Amniotic epithelial cell (primary cell): Measurements from ENCODE around the gene APCDD1L.
"Not testable (repeated sequence)": the region's sequence is repeated elsewhere in the genome, so short reads cannot be mapped to it uniquely, and the experiment has no call there.

ENCODE experiments used
- DNase-seq: peaks from one replicate; pipeline ENCODE4 v3.0.0-alpha.2; 2010; ENCODE audit warnings: low read depth

Gene APCDD1L

DNA sequence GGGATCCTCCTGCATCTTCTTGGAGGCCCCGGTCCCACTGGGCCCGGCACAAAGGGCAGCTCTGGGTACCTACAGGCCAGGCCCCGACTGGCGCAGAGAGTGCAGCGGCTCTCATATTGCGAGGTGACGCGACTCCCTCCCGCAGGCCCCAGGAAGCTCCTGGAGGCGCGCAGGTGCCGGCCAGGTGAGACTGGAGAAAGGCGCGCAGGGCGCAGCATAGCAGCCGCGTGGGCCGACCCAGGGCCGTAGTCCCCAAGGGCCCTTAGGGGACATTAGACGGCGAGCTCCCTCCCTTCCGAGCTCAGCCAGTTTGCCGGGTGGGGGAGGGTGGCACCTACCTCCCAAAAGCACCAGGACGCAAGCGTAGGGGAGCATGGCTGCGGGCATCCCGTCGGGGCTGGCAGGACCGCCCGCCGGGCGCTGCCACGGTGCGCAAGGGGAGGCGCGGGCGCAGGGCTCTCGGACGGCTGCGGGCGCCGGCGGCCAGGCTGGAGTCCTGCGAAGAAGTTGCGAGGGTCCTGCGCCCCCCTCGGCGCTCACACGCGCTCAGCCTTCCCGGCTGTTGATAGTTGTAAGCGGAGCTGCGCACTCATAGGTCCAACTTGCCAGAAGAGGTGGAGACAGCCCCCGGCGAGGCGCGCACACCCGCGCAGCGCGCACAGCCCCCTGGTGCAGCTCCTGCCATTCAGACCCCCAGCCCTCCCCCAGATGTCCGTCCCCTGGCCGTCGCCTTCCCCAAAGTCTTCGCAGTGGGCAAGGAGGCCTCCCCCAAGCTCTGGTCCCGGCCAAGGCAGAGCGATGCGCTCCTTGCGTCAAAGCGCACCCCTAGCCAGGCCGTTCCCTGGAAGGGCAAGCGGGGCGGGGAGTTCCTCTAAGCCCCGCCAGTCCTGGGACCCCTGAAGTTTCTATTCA, 622 bp downstream of the APCDD1L start:
- peak; percentile 13 for DNase-seq

DNA sequence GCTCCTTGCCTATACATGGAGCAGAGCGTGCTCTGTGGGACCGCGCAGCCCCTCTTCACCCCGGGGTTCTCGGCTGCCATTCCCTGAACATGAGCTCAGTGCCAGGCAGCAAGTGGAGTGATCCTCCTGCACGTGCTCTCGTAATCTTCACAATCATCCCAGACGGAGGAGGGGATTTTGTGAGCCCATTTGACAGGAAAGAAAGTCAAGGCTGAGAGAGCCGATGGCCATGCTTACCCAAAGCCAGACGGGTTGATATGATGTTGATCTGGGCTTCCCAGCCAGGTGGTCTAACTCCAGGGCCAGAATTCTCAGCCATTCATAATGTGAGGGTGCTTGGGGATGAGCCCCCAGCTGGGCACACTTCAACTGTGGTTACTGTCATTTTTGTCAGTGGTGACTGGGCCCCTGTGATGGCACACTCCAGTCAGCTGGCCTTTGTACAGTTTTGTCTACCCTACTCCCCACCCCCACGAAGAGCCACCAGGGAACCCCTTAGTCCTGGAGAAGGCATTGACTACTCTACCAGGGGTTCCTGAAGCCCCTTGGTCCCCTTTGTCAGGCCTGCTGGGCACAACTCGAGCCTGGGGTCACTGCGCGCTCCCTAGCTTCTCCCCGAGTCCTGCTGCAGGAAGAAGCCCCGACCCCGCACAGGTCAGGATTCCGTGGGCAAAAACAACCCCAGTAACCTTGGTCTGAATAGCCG, 1.5 kb downstream of the APCDD1L start:
- DNase-seq, result no peak

DNA sequence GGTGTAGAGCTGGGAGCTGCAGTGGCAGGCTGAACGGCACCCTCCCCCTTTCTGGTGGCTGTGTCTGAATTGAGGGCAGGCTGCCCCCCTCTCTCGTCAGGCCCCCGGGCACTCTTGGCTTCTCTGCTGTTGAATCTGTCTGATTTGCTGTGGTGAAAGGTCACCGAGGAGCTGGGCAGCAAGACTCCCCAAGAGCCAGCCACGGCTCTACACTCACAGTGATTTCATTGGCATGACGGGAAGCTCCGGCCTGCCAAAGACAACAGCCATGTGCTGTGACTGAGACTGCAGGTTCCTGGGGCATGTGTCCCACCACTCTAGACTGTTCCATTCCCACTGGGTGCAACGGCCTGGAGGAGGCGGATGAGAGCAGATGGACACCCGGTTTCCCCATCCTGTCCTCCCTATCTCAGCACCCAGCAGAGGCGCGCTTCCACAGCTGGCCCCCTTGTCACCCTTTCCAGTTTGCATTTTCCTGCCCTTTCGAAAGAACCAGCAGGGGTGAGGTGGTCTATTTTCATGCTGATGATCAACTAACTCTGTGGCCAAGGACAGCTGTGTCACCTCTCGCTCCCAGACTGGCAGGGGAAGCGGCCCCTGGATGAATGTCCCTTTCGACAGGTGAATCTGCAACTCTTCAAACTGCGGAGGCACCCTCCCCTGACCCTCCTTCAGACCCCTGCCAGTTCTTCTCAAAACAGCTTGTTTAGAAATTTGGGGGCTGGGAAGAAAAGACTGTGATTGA, 2.2 kb downstream of the APCDD1L start:
- DNase-seq, result no peak

DNA sequence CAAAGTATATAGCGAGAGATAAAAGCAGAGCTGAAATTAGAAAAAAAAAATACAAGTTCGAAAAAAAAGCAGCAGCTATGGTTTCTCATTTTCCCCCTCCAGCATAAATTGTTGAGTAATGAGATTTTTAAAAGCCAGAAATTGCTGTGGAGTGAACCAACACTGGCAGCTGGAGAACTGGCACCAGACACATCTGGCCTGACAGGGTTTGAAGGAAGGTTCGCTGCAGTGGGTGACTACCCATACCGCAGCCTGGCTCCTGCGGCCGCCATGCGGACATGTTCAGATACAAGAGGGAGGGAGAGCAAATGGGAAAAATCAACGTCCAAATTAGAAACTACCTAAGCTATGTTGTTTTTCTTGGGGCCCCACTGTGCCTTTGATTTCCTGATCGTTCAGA, 3.3 kb downstream of the APCDD1L start:
- DNase-seq, result peak; percentile 21

DNA sequence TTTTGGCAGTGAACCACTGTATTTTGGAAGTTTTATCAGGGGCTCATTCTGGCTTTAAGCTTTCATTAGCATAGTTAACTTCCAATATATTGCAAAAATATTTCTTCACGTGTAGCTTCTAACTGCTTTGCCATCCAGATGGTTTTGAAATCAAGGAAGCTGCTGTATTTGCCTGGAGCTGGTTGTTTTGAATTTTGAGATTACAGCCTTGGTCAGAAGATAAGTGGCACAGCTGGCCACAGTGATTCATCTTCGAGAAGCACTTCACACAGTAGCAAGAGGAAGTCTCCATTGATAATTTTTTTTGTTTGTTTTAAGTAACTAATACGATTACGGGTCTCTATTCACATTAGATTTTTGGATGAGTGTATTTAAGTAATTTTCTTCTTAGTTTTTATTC, 3.8 kb downstream of the APCDD1L start:
- peak; percentile 97 for DNase-seq

DNA sequence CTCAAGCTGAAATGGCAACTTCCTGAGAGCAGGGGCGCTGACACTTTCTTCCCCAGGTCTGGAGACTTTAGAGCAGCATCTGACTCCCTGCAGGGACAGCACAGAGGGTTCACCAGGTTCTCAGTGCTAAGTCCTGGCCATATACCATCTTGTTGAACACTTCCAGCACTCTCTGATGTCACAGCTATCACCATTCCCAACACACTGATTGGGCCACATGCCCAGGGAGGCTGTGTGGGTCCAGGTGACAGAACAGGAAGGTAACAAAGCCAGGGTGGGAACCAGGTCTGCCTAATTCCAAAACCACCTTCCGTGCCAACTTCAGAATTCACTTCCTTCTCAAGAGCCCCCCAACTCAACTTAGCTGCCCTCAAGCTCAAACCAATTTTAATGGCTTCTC, 4.3 kb downstream of the APCDD1L start:
- DNase-seq, result no peak

DNA sequence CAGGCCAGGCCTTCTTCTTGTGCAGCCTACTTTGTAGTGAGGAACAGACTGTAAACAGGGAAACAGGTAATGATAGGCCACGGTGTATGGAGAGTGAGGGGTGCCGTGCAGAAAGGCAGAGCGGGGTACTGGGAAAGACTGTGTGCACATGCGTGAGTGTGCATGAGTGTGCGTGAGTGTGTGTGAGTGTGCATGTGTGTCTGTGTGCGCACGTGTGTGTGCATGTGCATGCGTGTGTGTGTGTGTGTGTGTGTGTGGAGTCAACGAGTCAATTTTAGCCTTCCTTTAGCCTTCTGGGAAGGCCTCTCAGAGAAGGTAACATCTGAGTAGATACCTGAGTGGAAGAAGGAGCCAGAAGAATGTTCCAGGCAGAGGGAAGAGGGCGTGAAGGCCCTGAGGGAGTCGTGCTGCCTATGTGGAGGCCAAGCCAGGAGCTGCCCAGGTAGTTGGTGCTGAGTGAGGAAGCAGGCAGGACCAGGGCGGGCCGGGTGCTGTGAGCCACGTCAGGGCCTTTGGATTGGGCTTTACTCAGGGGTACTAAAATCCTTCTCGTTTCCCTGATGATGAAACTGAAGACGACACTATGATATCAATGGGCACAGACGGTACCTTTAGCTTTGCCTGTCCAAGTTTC, 6.3 kb downstream of the APCDD1L start:
- DNase-seq, result no peak

DNA sequence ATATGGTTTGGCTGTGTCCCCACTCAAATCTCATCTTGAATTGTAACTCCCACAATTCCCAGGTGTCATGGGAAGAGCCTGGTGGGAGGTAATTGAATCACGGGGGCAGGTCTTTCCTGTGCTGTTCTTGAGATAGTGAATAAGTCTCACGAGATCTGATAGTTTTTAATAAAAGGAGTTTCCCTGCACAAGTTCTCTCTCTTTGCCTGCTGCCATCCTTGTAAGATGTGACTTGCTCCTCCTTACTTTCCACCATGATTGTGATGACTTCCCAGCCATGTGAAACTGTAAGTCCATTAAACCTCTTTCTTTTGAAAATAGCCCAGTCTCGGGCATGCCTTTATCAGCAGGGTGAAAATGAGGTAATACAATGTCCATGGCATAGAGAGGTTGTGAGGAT, 8.2 kb downstream of the APCDD1L start:
- not testable (repeated sequence) for DNase-seq

DNA sequence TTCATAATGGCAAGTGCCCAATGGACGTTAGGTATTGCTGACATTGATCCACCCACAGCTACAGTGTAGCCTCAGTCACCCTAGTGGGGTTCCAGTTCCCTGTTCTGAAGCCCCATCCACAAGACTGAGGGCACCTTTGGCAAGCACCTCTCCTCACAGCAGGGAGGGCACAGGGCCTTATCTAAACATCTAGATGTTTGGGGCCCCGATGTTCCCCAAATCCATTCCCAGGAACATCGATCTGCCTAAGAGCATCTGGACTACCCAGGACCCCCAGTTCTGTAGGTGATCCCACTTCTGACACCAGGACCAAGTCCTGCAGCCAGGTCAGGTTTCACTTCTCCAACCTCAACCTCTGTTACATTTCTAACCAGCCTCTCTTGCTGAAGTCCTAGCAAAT, 10.6 kb downstream of the APCDD1L start:
- no peak for DNase-seq

DNA sequence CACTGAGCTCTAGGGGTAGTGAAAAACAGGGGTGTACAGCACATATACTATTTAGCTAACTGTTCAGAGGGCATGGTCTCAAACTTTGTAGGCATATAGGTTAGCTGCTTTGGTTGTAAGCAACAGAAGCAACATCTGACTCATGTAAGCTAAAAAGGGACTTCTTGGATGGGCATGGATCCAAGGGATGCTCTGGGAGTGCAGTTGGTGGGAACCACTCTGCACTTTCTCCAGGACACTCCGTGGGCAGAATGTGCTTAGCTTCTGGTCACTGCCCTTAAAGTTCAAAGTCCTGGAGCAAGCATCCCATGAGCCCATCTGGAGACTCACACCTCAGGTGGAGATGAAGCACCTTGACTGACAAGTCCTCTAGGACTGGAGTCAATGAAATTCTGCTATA, 11.5 kb downstream of the APCDD1L start:
- DNase-seq, result no peak

DNA sequence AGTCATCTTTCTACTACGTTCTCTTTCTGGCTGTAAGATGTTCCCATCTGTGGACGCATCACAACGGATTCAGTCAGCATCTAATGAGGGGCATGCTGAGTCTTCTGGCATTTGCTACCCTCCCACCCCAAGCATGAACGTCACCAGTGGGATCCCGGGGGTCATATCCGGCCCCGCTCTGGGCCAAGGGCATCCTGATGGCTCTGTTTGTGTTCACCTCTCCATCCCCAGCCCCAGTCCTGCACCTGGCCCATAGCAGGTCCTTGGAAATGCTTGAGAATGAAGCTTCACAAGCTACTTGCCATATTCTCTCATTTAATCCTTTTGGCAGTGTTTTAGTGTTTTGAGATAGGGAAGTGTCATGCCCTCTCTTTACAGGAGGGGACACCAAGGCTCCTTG, 14.9 kb downstream of the APCDD1L start:
- DNase-seq, result no peak

DNA sequence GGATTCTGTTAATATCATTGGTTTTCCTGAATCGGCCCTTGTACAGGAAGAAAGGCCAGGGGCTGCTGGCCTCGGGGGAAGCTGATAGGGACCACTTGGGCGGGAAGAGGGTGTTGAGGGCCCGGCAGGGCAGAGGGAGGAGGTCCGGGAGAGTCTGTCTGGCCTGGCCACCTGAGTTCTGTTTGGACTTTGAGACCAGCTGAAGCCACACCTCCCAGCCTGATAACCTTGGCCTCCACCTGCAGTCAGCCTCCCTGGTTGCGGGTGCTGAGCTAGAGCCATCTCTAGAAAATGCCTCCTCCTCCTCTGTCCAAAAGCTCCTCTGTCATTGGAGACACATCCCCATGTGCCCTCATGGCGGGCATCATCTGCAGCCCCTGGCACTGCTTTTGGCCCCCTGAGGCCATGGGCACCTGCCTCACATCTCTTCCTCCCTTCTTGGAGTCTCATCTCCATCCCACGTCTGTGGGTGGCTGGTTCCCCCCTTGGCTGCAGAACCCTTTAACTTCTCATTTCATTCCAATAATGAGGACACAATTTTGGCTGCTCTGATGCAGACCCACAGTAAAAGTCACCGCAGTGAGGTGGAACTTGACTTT, 16.6 kb downstream of the APCDD1L start:
- no peak for DNase-seq

DNA sequence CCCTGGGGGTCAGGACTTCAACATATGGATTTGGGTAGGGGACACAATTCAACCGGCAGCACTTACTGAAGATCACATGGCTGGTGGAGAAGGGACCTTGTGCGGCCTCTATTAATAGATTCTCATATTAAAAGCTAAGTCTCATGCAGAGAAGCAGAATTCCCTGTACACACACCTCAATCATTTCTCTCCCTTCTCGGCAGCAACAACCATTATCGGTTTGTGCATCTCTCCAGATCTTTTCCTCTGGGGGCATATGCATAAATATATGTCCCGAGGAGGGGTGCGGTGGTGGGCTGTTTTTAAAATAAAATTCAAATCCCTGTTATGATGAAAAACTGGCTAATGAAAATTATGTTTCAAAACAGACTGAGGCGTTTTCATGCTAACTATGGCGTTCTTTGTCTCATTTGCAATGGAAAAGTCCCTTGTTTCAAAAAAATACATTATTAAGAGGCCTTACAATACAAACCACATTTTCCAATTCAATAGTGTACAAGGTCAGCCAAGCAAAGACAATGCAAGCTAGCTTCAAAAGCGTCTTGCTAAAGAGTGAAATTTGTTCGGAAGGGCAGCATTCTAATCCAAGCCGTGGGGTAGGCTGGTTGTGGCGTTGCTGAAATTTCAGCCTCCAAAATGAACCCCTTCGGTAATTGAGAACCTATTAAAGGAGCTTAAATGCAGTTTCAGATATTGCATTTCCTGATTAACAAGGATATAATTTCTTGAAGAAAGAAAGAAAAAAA, 17.3 kb downstream of the APCDD1L start:
- no peak for DNase-seq

DNA sequence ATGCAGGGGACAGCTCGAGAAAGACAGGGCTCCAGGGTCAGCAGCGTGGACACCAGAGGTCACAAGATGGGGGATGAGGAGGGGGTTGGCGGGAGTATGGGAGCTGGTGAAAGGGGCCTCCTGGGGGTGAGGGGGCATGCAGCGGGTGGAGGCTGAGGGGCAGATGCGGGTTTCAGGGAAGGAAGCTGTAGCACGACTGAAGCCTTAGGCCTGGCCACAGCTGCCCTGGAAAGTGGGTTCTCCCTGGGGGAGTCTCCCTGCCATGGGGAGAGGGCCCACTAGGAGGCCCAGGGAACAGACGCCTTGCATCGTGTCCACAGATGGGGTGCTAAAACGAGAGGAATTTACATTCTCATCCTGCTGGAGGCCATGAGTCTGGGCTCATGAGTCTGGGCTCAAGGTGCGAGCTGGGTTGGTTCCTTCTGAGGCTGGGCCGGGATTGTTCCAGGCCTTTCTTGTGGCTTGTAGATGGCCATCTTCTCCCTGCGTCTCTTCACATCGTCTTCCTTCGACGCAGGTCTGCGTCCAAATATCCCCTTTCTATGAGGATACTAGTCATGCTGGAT, 18.0 kb downstream of the APCDD1L start:
- DNase-seq, result no peak

DNA sequence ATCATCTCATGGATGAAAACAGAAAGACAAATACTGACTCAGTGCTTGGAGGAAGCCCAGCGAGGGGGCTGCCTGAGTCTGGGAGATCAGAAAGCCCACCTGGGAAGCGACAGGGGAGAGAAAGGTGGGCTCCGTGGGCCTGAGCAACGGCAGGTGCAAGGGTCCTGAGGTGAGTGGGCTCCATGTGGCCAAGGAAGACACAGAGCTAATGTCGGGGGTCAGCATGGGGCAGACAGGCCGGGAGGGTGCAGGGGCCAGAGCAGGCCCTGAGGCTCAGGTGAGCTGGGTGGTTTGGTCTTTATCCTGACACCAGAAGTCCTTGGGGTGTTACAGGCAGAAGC, 18.8 kb downstream of the APCDD1L start:
- DNase-seq, result no peak

DNA sequence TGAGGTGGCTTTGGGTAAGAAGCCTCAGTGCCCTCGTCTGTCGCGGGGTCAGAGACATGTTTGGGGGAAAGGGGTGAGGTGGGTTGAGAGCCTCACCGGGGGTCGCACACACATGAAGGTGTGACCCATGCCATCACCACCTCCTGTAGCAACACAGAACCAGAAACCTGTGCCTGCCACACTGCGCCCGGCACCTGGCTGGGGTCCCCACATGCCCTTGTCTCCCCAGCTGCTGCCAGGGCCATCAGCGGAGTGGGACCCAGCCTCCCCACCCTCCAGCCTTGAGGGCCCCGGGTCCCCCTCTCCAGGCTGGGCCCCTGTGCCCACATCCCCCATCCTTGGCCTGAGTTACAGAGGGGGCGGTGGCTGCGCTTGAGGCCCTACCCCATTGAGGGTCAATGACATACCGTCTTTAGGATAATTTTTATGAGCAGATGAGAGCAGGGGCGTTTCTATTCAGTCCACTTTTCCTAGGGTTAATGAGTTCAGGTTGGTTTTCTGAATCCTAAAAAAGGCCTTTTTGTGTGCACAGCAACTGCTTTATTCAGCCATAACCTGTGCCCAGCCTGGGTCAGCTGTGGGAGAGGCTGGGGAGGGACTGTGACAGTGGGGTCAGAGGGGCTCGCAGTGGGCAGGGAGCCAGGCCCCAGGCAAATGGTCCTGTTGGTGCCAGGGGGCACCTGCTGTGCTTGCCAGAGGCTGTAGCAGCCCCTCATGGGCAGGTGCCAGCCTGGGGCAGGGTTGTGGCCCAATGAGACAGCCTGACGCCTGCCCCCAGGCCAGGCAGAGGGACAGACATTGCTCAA, 19.4 kb downstream of the APCDD1L start:
- DNase-seq, result no peak

DNA sequence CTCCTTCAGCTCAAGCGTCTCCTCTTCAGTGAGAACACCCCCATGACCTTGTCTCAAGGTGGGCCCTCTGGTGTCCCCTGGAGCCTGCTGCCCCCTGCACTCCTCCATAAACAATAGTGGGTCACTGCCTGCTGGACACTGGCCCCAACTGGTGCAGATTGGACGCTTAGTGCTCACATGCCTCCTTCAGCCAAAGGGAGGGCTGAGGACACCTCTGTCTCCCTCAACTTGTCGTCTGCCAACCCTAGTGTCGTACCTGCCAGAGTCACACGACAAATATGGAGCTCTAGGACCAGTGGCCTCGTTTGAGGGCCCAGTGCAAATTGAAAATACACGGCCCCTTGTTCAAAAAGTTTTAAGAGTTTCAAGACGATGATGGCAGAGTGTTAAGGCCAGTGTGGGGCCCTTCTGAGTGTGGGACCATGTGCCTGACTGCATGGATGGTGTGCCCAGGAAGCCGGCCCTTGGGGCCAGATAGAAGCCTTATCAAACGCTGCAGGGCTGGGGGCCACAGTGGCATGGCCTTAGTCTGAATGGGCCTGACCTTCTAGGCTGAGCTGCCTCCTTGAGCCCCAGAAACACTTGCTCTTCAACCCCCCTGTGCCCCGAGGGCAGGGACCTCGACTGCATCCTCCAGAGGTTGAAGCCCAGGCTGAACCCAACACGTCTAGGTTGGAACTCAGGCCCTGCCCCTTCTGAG, 20.1 kb downstream of the APCDD1L start:
- DNase-seq, result no peak

DNA sequence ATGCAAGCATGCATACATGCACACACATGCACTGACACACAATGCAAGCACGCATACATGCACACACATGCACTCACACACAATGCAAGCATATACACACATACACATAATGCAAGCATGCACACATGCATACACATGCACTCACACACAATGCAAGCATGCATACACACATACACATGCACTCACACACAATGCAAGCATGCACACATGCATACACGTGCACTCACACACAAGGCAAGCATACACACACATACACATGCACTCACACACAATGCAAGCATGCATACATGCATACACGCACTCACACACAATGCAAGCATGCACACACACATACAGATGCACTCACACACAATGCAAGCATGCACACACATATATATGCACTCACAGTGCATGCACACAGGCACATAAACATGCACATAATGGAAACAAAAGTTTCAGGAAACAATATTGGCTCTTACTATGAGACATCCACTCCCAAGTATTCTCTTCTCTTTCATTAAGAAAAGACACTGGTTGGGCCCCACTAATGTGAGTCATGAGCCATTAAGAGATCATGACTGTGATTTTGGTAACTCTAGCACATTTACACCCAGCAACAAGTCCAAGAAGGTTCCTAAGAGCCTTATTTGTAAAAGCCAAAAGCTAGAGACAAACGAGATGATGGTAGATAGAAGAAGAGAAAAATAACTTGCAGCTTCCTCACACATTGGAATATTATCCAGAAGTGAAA, 22.2 kb downstream of the APCDD1L start:
- no peak for DNase-seq
